ENCODE measurements around the gene STX16. TPM values are rescaled to one million over a fixed set of nuclear protein-coding genes. Genes with fewer than 3 reads are reported as not detected.

Gene STX16
- total and polyA plus RNA-seq, 2 experiments from 2014 or later, result 23.2 to 41.8 TPM

GRCh38 chr20:58705208-58705926, 54.3 kb downstream of the STX16 start:
- Histone ChIP-seq H3K4me3 (no peak overlapping the region), H3K79me2 (no peaks in the 10 kb centered on the region), H3K36me3 (replicated peaks; ENCODE audit: insufficient read depth, low read depth) (no peaks in the 10 kb centered on the region), H3K27ac (no peak overlapping the region), H3K4me1 (ENCODE audit: insufficient read depth) (no peaks in the 10 kb centered on the region), H3K27me3 (no peaks in the 10 kb centered on the region), H3K9me2 (replicated peaks; ENCODE audit: insufficient read depth) (no peaks in the 10 kb centered on the region), H3K9me3 (ENCODE audit: low read depth) (no peaks in the 10 kb centered on the region), H4K20me1 (ENCODE audit: insufficient read depth, poor library complexity, severe bottlenecking) (no peaks in the 10 kb centered on the region), H3K4me2 (no peak overlapping the region), H2AFZ (no peak overlapping the region)
- WGBS (ENCODE audit: low lambda C conversion rate, missing lambda C conversion rate), result 90% methylated on average over 14 of the region's 14 CpGs
- TF ChIP-seq CTCF (IDR thresholded peaks at IDR 0.05; ENCODE audit: poor library complexity) (no peak), EZH2phosphoT487 (IDR thresholded peaks at IDR 0.05; ENCODE audit: low read depth, severe bottlenecking, unreplicated experiment) (no peak), EZH2 (IDR thresholded peaks at IDR 0.05; ENCODE audit: borderline replicate concordance) (no peak)
- DNase-seq (ENCODE audit: low spot score), result no peak

GRCh38 chr20:58706150-58706892, 55.2 kb downstream of the STX16 start:
- Histone ChIP-seq H3K4me2 (no peak overlapping the region), H3K36me3 (replicated peaks; ENCODE audit: insufficient read depth, low read depth) (no peaks in the 10 kb centered on the region), H3K27ac (no peak overlapping the region), H3K4me1 (ENCODE audit: insufficient read depth) (no peaks in the 10 kb centered on the region), H3K9me3 (ENCODE audit: low read depth) (no peaks in the 10 kb centered on the region), H2AFZ (no peak overlapping the region), H4K20me1 (ENCODE audit: insufficient read depth, poor library complexity, severe bottlenecking) (no peaks in the 10 kb centered on the region), H3K79me2 (no peaks in the 10 kb centered on the region), H3K27me3 (no peaks in the 10 kb centered on the region), H3K9me2 (replicated peaks; ENCODE audit: insufficient read depth) (no peaks in the 10 kb centered on the region), H3K4me3 (no peak overlapping the region)
- DNase-seq (ENCODE audit: low spot score), result no peak
- no peak for TF ChIP-seq EZH2phosphoT487 (IDR thresholded peaks at IDR 0.05; ENCODE audit: low read depth, severe bottlenecking, unreplicated experiment)
- TF ChIP-seq CTCF (IDR thresholded peaks at IDR 0.05; ENCODE audit: poor library complexity), result no peak
- no peak for TF ChIP-seq EZH2 (IDR thresholded peaks at IDR 0.05; ENCODE audit: borderline replicate concordance)
- WGBS (ENCODE audit: low lambda C conversion rate, missing lambda C conversion rate), result 84% methylated on average over 20 of the region's 20 CpGs

GRCh38 chr20:58706975-58707681, 56.0 kb downstream of the STX16 start:
- Histone ChIP-seq H3K4me2 (no peak overlapping the region), H4K20me1 (ENCODE audit: insufficient read depth, poor library complexity, severe bottlenecking) (no peaks in the 10 kb centered on the region), H3K27me3 (no peaks in the 10 kb centered on the region), H3K4me3 (no peak overlapping the region), H3K36me3 (replicated peaks; ENCODE audit: insufficient read depth, low read depth) (no peaks in the 10 kb centered on the region), H3K9me3 (ENCODE audit: low read depth) (no peaks in the 10 kb centered on the region), H3K27ac (no peak overlapping the region), H3K9me2 (replicated peaks; ENCODE audit: insufficient read depth) (no peaks in the 10 kb centered on the region), H2AFZ (no peak overlapping the region), H3K4me1 (ENCODE audit: insufficient read depth) (no peaks in the 10 kb centered on the region), H3K79me2 (no peaks in the 10 kb centered on the region)
- WGBS (ENCODE audit: low lambda C conversion rate, missing lambda C conversion rate), result 89% methylated on average over 10 of the region's 23 CpGs
- TF ChIP-seq EZH2phosphoT487 (IDR thresholded peaks at IDR 0.05; ENCODE audit: low read depth, severe bottlenecking, unreplicated experiment), result no peak
- no peak for TF ChIP-seq EZH2 (IDR thresholded peaks at IDR 0.05; ENCODE audit: borderline replicate concordance)
- no peak for TF ChIP-seq CTCF (IDR thresholded peaks at IDR 0.05; ENCODE audit: poor library complexity)
- no peak for DNase-seq (ENCODE audit: low spot score)

Data from hepatocyte (in vitro differentiated cells).